Epidermal melanocyte (primary cell): ENCODE measurements around the gene RAB17.

Source experiments
- DNase-seq: peaks from one replicate; pipeline ENCODE4 v3.0.0; 2011; ENCODE audit warnings: low spot score; ENCODE audit not compliant: insufficient read length

The RAB17 gene

DNA sequence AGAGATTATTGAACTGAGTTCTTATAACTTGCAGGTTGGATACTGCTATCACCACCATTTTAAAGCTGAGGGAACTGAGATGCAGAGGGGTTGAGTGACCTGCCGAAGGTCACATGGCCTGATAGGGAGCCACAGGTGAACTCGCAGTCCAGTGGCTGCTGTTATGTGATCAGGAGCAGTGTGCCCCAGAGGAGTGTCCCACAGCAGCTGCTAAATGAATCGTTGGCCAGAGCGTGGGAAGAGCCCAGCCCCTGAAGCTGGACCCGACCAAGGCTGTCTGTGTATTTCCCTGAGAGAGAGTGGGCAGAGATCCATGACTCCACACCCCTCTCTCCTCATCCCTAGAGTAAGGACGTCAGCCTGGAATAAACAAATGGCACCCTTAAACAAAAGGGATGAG, 50.9 kb downstream of the RAB17 start:
- no peak for DNase-seq

DNA sequence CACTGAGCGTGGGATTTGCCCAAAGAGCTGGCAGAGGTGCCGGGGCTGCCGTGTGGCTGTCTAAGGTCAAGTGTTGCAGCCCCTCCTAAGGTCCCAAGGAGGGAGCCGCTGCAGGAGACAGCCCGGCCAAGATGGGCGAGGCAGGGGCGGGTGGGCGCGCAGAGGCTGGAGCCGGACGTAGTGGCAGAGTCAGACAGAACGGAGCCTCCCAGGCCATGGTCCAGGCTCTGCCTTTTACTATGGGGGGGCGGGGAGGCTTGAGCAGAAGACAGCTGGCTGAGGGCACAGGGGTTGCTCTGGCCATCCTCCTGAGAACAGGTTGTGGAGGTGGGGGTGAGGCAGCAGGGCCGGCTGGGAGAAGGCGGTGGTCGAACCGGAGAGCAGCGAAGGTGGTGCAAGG, 51.6 kb downstream of the RAB17 start:
- DNase-seq, result no peak

DNA sequence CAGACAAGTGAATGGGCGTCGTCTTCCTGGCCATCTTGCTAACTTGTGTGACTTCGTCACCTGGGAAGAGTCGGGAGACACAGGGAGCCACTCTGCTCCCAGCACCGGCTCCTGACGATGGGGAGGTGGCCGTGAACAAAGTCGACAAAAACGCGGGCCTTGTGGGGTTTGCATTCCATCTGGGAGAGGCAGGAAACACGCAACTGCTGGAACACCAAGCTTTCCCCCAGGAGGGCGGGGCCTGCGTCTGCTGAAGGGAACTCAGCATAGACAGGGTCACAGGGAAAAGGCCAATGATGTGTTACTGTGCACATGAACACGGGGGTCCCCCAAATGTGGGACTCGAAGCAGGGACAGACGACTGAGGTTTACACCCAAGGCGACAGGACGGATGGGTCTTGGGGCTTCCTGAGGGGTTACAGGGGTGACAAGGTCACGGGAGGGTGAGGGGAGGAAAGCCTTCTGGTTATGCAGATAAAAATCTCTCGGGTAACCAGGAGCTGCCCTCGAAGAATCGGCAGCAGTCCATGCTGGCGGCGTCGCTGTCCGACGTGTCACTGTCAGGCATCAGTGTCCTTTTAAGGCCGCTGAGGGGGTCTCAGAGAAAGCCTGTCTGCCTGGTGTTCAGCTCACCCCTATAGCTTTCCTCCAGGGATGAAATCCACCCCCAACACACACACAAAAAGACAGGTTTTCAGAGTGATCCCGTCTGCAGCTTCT, 52.4 kb downstream of the RAB17 start:
- no peak for DNase-seq

DNA sequence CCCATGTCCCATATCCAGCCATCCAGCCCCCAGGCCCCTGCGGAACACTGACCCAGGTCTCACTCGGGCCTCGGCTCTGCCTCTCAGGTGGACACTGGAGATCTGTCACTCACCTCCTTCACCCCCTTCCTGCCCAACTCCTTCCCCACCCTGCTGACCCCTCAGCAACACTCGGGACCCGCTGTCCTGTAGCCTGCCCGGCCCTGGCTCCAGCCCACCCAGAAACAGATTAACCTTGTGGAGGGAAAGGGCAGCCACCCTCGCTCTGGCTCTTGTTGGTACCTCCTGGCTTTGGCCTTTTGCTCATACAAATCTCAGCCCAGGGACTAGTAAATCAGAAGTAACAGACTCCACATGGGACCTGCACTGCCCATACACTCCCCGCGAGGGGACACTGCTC, 53.9 kb downstream of the RAB17 start:
- DNase-seq, result no peak

DNA sequence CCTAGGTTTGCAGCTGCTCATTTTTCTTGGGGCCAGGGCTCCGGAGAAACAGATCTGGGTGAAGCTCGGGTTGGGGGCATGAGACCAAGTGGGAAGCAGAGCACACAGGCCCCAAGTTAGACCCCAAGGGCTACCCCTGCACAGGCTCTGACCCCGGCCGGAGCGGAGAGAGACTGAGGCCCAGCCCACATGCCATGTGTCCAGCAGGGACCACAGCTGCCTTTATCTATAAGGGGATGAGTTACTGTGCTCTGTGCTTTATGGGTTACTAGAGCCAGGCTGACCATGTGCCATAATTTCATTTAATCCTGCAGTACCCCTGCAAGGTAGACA, 54.5 kb downstream of the RAB17 start:
- DNase-seq, result no peak

DNA sequence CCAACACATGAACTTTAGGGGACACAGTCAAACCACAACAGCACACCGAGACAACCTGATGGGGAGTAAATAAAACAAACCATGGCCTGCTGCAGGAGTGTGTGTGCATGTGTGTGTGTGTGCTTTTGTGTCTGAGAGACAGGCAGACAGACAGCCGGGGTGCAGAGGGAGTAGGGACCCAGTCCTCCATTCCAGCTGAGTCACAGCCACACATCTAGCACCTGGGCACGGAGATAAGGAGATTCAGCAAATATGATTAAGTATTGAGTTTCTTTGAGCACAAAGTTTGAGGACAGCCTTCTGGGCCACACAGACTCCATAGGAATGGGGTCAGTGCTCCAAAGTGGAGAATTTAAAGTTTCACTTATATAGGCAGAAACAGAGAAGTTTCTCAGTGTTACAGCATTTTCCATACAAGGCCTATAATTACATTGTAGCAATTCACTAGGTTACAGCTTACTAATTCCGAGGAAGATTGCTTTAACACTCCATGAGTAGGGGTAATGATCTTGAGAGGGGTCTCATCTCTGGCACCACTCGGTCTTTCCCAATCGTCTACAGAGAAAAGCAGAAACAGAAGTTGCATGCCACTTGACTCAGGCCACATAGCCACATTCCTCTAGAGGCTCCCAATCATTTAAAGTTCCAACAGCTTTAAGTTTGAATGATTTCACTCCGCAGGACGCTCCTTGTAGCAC, 55.0 kb downstream of the RAB17 start:
- no peak for DNase-seq

DNA sequence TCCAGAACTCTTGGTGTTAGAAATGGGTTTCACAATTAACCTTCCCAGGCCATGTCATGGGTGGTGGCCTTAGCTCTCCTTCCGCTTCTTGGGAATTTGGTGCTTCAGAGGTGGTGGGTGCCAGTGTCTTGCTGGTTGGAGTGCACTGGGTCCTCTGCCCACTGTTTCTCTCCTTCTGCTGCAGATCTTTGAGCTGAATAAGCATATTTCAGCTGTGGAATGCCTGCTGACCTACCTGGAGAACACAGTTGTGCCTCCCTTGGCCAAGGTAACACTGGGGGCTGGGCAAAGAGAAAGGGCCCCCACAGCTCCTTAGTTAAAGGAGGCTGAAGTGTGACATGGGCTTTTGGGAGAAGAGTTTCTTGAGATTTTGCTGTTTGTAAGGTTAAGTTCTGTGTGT, 56.2 kb downstream of the RAB17 start:
- DNase-seq, result no peak

DNA sequence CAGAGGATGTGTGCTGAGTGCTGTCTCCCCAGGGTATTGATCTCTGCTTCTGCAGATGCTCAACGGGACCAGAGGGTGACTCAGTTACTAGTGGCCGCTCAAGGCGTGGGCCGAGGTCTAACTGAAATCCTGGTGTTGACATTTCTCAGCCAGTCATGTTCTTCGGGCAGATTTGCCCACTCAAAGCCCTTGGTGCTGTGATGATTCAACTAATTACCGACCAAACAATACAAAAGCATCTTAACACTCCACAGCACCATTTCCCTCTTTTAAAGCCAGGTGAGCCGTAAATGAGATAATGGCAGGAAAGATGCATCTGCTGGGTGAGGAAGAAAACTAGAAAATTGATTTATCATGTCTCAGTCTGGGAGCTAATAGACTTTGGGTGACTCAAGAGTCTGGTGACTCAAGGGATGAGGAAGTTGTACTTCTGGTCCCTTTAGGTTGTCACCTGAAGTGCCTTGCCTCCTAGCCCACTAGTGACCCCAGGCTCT, 56.8 kb downstream of the RAB17 start:
- no peak for DNase-seq

DNA sequence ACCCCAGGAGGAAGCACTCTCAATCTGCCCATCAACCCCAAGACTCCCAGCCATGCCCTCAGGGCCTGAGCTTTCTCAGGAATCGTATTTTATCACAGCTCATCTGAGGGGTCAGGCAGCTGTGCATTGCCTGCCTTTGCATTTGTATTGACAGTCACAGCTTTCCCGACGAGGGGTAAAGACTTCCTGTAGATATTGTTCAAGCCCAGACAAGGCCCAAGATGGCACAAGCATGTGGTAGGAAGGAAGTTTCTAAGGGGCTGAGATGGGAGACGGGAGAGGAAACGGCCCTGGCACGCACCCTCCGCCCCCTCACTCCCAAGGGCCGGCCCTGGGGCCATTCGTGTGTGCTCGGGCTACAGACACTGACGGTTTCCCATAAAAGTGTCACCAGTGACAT, 58.4 kb downstream of the RAB17 start:
- DNase-seq, result no peak

DNA sequence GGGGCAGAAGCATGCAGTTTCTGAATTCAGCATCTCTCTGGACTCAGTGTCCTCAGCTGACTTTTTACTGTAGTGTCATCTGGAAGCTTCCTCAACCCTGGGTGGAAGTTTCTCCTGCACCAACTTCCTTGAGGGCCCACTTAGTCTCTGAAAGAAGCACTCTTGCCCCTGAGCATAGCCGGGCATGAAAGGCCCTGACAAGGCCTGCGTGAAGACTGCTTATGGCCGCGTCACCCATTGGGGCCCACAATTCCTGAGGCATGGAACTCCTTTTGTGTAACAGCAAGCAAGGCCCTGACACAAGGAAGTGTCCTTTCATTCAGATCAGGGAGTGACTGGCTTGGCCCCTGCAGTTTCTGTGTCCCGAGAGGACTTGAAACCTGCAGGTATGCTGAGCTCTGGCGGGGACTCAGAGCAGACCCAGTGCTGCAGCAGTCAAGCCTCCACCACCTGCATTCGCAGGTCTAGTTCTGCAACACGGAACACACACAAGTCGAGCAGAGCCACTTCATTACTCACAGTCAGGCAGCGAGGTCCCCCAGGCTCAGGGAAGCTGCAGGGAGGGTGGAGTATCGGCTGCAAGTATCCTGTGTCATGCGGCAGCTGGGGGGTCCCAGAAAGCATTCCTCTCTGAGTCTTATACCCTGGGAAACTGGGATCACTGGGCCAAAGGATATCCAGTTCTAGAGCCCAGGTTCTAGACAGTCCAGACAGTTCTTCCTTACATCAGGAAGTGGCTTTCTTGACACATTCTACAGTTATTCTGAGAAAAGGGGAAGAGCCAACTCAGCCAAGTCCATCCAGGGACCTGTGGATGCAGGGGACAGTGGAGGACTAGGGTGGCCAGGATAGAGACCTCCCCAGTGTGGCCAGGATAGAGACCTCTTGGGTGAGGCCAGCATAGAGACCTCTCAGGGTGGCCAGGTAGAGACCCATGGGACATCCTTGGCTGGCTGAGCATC, 59.8 kb downstream of the RAB17 start:
- DNase-seq, result no peak

DNA sequence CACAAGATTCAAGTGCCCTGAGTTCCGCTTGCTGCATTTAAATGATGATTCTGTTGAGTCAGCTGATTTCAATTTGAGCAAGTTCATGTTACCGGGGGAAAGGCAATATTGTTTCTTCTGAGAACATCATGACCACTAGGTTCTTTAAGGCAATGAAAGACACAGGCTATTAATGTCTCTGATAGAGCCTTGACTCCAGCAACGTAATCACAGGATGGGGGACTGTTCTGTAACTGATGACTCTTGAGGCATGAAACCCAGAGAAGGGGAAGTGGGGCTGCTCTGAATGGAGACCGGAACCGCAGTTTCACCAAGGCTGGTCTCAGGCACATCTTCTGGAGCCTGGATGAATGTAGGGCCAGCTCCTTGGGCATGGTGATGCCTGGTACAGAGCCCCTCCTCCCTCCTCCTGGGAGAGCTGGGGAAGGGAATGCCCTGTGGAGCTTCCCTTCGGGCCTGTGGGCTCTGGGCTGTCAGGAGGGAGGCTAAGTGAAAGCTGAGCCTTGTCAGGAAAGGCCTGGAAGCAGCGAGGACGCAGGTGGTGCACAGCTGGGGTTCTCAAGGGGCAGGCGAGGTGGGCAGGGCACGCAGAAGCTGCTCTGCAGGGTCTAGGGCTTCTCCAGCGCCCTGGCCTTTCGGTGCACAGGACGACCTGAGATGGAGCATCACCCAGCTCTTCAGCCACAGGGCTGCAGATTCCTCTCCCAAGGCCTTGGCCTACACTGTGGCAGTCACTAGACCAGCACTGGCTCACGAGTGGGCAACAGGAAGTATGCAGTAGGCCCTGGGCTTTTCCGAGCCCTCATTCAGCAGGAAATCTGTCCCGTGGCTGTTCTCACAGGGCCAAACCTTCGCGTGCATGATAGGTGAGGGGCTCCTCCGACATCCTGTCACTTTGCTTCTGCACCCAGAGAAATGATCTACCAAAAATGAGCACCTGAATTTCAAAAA, 60.8 kb downstream of the RAB17 start:
- no peak for DNase-seq

DNA sequence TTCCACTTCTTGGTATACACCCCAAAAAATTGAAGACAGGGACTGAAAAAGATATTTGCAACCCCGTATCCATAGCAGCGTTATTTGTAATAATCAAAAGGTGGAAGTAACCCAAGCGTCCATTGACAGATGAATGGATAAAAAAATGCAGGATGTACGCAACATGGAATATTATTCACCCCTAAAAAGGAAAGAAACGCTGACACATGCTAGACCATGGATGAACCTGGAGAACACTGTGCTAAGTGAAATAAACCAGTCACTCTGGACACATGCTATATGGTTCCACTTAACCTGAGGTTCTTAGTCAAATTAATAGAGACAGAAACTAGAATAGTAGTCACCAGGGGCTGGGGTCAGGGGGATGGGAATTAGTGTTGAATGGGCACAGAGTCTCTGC, 62.8 kb downstream of the RAB17 start:
- no peak for DNase-seq

DNA sequence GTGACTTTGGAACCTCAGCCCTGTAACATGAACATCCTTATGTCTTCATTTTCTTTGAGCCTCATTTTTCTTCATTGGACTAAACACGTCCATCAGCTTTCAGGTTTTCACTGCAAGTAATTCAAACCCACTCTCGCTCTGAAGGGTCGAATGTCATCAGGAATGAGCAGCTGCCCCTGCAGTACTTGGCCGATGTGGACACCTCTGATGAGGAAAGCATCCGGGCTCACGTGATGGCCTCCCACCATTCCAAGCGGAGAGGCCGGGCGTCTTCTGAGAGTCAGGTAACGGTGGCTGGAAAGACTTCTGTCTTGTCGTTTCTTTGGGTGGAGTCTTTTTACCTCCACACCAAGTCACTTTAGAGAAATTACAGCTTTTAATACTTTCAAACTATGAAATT, 63.3 kb downstream of the RAB17 start:
- DNase-seq, result no peak

DNA sequence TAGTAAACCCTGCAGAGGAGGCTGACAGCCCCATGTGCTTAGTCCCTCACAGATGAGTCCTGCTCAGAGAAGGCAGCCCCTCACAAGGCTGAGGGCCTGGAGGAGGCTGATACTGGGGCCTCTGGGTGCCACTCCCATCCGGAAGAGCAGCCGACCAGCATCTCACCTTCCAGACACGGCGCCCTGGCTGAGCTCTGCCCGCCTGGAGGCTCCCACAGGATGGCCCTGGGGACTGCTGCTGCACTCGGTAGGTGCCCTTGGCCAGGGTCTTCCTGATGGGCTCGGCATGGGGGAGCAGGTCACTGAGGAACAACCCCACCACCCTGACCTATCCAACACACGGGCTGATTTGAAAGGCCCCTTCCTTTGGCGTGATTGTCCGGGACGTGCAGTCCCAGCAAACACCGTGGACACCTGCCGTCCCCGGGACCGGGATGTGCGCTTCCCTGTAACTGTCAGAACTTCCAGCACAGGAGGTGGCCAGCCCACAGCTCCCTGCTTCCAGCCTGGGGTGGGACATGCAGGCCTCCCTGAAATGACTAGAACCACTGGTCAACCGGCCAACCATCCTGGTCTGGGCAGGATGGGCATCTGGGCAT, 64.9 kb downstream of the RAB17 start:
- no peak for DNase-seq

DNA sequence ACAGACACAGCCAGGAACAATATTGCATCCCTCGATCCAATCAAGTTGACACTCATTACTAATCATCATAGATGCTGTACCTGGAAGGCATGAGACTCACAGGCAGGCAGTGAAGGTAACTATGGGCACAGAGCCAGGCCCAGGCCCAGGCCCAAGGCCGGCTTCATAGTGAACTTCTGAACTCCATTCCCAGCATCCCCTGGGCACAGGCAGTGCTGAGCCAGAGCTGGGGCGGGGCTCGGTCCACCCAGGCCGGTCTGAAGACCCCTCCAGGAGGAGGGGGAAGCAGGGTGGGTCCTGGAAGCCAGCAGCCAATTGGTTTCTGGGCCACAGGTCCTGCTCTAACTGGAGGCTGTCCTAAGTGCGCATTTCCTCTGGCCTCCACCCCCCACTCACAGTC, 65.9 kb downstream of the RAB17 start:
- no peak for DNase-seq
